Panc1 (cell line): Measurements from ENCODE around the gene ACTR6. TPM values are rescaled to one million over a fixed set of nuclear protein-coding genes. Genes with fewer than 3 reads are reported as not detected.

Experiments
- ATAC-seq: fragments of 200-7000 bp; cut with Tn5 transposase; 2 replicates; pipeline ENCODE4 v1.9.1; 2020; ENCODE audit warnings: mild to moderate bottlenecking, moderate library complexity
- BruUV-seq: library from RNA; stranded (reverse); fragments of 400-500 nt; replicated peaks from 2 replicates; lab custom pipeline; 2021; lab: Mats Ljungman, UMichigan
- CTCF ChIA-PET: fragments of 300-600 bp; sonication (Branson Sonifier 250); formaldehyde crosslinking; loops from one replicate; lab custom pipeline; 2022; ENCODE audit warnings: antibody characterized with exemption; lab: Charles Lee
- POLR2A ChIA-PET: fragments of 300-600 bp; sonication (Branson Sonifier 250); formaldehyde crosslinking; loops from one replicate; lab custom pipeline; 2022; ENCODE audit warnings: antibody characterized with exemption; lab: Charles Lee
- DNase-seq: peaks from one replicate; pipeline ENCODE4 v3.0.0-alpha.2; 2010; ENCODE audit warnings: low read depth, low spot score
- H3K27ac ChIP-seq: 2 replicates; pipeline ENCODE4 v1.5.1; 2011; ENCODE audit warnings: mild to moderate bottlenecking, low read length, inconsistent platforms
- H3K27me3 ChIP-seq: fragments of 200-500 bp; sonication (Bioruptor generic); 2 replicates; pipeline ENCODE4 v1.6.0; 2014; ENCODE audit warnings: low read length, inconsistent platforms; ENCODE audit not compliant: control insufficient read depth, insufficient read depth
- H3K36me3 ChIP-seq: fragments of 200-500 bp; sonication (Bioruptor generic); 2 replicates; pipeline ENCODE4 v1.5.1; 2014; ENCODE audit warnings: inconsistent platforms, mild to moderate bottlenecking, low read length, moderate library complexity; ENCODE audit not compliant: control insufficient read depth, insufficient read depth
- H3K4me1 ChIP-seq: 2 replicates; pipeline ENCODE4 v1.5.1; 2011; ENCODE audit warnings: inconsistent platforms, mild to moderate bottlenecking, low read length, moderate library complexity; ENCODE audit not compliant: control insufficient read depth, insufficient read depth
- H3K4me3 ChIP-seq, 2 experiments: 2 replicates each; pipeline ENCODE4 v1.5.1; 2011 to 2012; ENCODE audit warnings: low read depth in 2 of 2, low read length in 2 of 2, mild to moderate bottlenecking in 2 of 2, inconsistent platforms in 1 of 2, moderate library complexity in 1 of 2
- H3K9me3 ChIP-seq: fragments of 200-500 bp; sonication (Bioruptor generic); 2 replicates; pipeline ENCODE4 v1.5.1; 2014; ENCODE audit warnings: low read depth, mild to moderate bottlenecking, inconsistent platforms, low read length, moderate library complexity; ENCODE audit not compliant: control insufficient read depth, insufficient read depth
- CTCF ChIP-seq: fragments of 450-650 bp; IDR thresholded peaks from 2 replicates; pipeline ENCODE4 v1.5.1; 2017; ENCODE audit warnings: mild to moderate bottlenecking
- POLR2AphosphoS5 ChIP-seq: IDR thresholded peaks from 2 replicates; pipeline ENCODE4 v1.6.1; 2012; ENCODE audit warnings: mild to moderate bottlenecking, low read depth, low read length, moderate library complexity
- REST ChIP-seq, 2 experiments: IDR thresholded peaks; 2 replicates each; pipeline ENCODE4 v1.6.1; 2011 to 2012; ENCODE audit warnings: low read depth in 2 of 2, control low read depth in 1 of 2, low read length in 1 of 2, mild to moderate bottlenecking in 1 of 2, moderate library complexity in 1 of 2; ENCODE audit not compliant: insufficient read depth in 1 of 2
- SIN3A ChIP-seq: IDR thresholded peaks from 2 replicates; pipeline ENCODE4 v1.6.1; 2012; ENCODE audit warnings: low read depth, mild to moderate bottlenecking, low read length, moderate library complexity, borderline replicate concordance; ENCODE audit not compliant: insufficient read depth
- TCF7L2 ChIP-seq: IDR thresholded peaks from 2 replicates; pipeline ENCODE4 v1.6.1; 2011; ENCODE audit warnings: mild to moderate bottlenecking, low read depth, low read length, inconsistent platforms
- in situ Hi-C: cut with HindIII; loops from 2 replicates; pipeline ENCODE4 v1.10.0; 2016; ENCODE audit warnings: low sequenced_read_pairs, low pct_unique_long_range_greater_than_20kb
- intact Hi-C: fragments of 100-400 bp; cut with micrococcal nuclease; formaldehyde crosslinking; loops from one replicate; pipeline ENCODE4 v1.10.0; 2022; ENCODE audit not compliant: unreplicated experiment
- total RNA-seq: library from RNA; stranded (reverse); gene quantifications from one replicate; pipeline ENCODE4 v1.2.1, GENCODE V29; 2021; ENCODE audit not compliant: unreplicated experiment

Gene ACTR6
- total RNA-seq, 1 experiment from 2014 or later, result 21.2 TPM

GRCh38 chr12:100179252-100179651 lies 21.4 kb upstream of the ACTR6 start:
- intact Hi-C loops (no loop called here), in situ Hi-C loops (no loop called here)
- no peak for TF ChIP-seq POLR2AphosphoS5
- TF ChIP-seq REST (IDR thresholded peaks at IDR 0.05; ENCODE audit: insufficient read depth in 1 of 2, low read depth in 2 of 2, low read length in 1 of 2), result no peak
- no peak for TF ChIP-seq SIN3A
- no peak for TF ChIP-seq CTCF
- TF ChIP-seq TCF7L2, result no peak
- CTCF ChIA-PET, result no interaction called here
- POLR2A ChIA-PET, result no interaction called here
- H3K27me3 ChIP-seq, result no peaks in the 10 kb centered on the region
- no peaks in the 10 kb centered on the region for H3K4me1 ChIP-seq
- ATAC-seq (no peak), DNase-seq (no peak)
- no peaks in the 10 kb centered on the region for H3K36me3 ChIP-seq
- no peak overlapping the region for H3K27ac ChIP-seq
- no peaks in the 10 kb centered on the region for H3K9me3 ChIP-seq
- H3K4me3 ChIP-seq, result no peak overlapping the region
- no TSS peak for BruUV-seq

DNA sequence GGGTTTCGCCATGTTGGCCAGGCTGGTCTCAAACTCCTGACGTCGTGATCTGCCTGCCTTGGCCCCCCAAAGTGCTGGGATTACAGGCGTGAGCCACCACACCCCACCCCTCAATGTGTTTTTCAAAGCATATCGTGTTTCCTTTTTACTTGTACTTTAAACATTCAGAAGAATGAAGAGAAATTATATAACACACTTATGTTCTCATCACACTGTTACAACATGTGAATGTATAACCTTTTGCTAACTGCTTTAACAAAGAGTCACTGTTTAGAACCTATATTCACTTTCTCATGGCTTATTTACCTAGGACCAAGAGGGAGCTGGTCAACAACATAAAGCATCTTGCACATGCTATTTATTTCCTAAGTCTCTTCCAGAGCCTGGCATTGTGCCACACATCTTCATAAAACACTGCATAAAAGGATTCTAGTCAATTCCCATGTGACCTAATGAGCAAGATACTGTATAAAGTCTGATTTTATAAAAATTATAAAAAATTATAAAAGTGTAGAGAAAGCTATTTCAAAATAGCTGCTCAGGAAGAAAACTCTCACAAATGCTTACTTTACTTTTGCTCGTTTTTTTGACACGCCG lies 16.0 kb upstream of the ACTR6 start:
- Histone ChIP-seq H3K4me1 (no peaks in the 10 kb centered on the region), H3K27ac (no peak overlapping the region), H3K4me3 (no peak overlapping the region), H3K36me3 (no peaks in the 10 kb centered on the region), H3K27me3 (no peaks in the 10 kb centered on the region), H3K9me3 (no peaks in the 10 kb centered on the region)
- intact Hi-C loops (no loop called here), in situ Hi-C loops (no loop called here)
- TF ChIP-seq POLR2AphosphoS5 (no peak), TCF7L2 (no peak), CTCF (no peak), SIN3A (no peak), REST (IDR thresholded peaks at IDR 0.05; ENCODE audit: insufficient read depth in 1 of 2, low read depth in 2 of 2, low read length in 1 of 2) (no peak)
- CTCF ChIA-PET, result no interaction called here
- POLR2A ChIA-PET, result interaction anchor here (0.7 kb wide), 1 partner anchor 12 kb away, joined by 5 read pairs; no protein-coding TSS in a partner anchor
- no peak for DNase-seq
- ATAC-seq, result no peak
- BruUV-seq, result no TSS peak
